ENCODE measurements around the gene KIAA0753.

KIAA0753 gene

GRCh38 chr17:6639586-6640535 is 650 bp downstream of the KIAA0753 start:
- DNase-seq, result no peak

GRCh38 chr17:6639014-6639585 is 1.4 kb downstream of the KIAA0753 start:
- DNase-seq, result no peak

GRCh38 chr17:6638046-6638908 is 2.2 kb downstream of the KIAA0753 start:
- DNase-seq, result no peak

- no peak for DNase-seq
Observed at GRCh38 chr17:6637458-6637840, 3.1 kb downstream of the KIAA0753 start.

GRCh38 chr17:6636616-6637457 is 3.7 kb downstream of the KIAA0753 start:
- DNase-seq, result no peak

- no peak for DNase-seq
Observed at GRCh38 chr17:6636105-6636504, 4.4 kb downstream of the KIAA0753 start.

GRCh38 chr17:6633263-6633662 is 7.2 kb downstream of the KIAA0753 start:
- no peak for DNase-seq

GRCh38 chr17:6632530-6632929 is 8.0 kb downstream of the KIAA0753 start:
- no peak for DNase-seq

- DNase-seq, result no peak
Observed at GRCh38 chr17:6630390-6630789, 10.1 kb downstream of the KIAA0753 start.

- no peak for DNase-seq
Observed at GRCh38 chr17:6627019-6627418, 13.5 kb downstream of the KIAA0753 start.

- no peak for DNase-seq
Observed at GRCh38 chr17:6626616-6627015, 13.9 kb downstream of the KIAA0753 start.

- no peak for DNase-seq
Observed at GRCh38 chr17:6623941-6624340, 16.6 kb downstream of the KIAA0753 start.

GRCh38 chr17:6611231-6611630 is 29.3 kb downstream of the KIAA0753 start:
- DNase-seq, result no peak

- no peak for DNase-seq
Observed at GRCh38 chr17:6610011-6610410, 30.5 kb downstream of the KIAA0753 start.

GRCh38 chr17:6608321-6608720 is 32.2 kb downstream of the KIAA0753 start:
- no peak for DNase-seq

GRCh38 chr17:6605142-6605541 is 35.4 kb downstream of the KIAA0753 start:
- DNase-seq, result no peak

- DNase-seq, result no peak
Observed at GRCh38 chr17:6603744-6604325, 36.7 kb downstream of the KIAA0753 start.

- no peak for DNase-seq
Observed at GRCh38 chr17:6602141-6602540, 38.4 kb downstream of the KIAA0753 start.

- DNase-seq, result no peak
Observed at GRCh38 chr17:6599364-6599763, 41.1 kb downstream of the KIAA0753 start.

GRCh38 chr17:6597727-6598126 is 42.8 kb downstream of the KIAA0753 start:
- DNase-seq, result no peak

GRCh38 chr17:6596941-6597340 is 43.6 kb downstream of the KIAA0753 start:
- DNase-seq, result no peak

- no peak for DNase-seq
Observed at GRCh38 chr17:6596511-6596910, 44.0 kb downstream of the KIAA0753 start.

Data from activated CD4-positive, alpha-beta T cell treated with anti-CD3 and anti-CD28 coated beads for 1 hour (primary cell).